HepG2 (cell line): ENCODE results near the gene PSMB2. TPM values are rescaled to one million over a fixed set of nuclear protein-coding genes. Genes with fewer than 3 reads are reported as not detected.

Source experiments
- EED ChIP-seq: sonication (generic); formaldehyde crosslinking; IDR thresholded peaks from 2 replicates; pipeline ENCODE4 v1.5.0; 2020; ENCODE audit warnings: mild to moderate bottlenecking, missing genetic modification reagents
- ETV5 ChIP-seq: IDR thresholded peaks from 2 replicates; pipeline ENCODE4 v1.6.1; 2018; ENCODE audit warnings: missing biosample characterization, missing genetic modification reagents, inconsistent platforms, borderline replicate concordance
- HOXA5 ChIP-seq: sonication (generic); formaldehyde crosslinking; IDR thresholded peaks from 2 replicates; pipeline ENCODE4 v1.4.0; 2020; ENCODE audit warnings: missing genetic modification reagents
- IKZF5 ChIP-seq: IDR thresholded peaks from 2 replicates; pipeline ENCODE4 v1.6.1; 2018; ENCODE audit warnings: missing genetic modification reagents, mild to moderate bottlenecking, missing compliant biosample characterization
- KDM3A ChIP-seq: IDR thresholded peaks from 2 replicates; pipeline ENCODE4 v1.6.1; 2018; ENCODE audit warnings: low read depth, missing compliant biosample characterization
- PHF5A ChIP-seq: IDR thresholded peaks from one replicate; pipeline ENCODE4 v1.6.1; 2018; ENCODE audit warnings: low read depth, missing genetic modification reagents; ENCODE audit not compliant: unreplicated experiment
- RFXAP ChIP-seq: sonication (generic); formaldehyde crosslinking; IDR thresholded peaks from 2 replicates; pipeline ENCODE4 v1.4.0; 2020; ENCODE audit warnings: missing genetic modification reagents, borderline replicate concordance
- TCF12 ChIP-seq, 2 experiments: fragments of 450-650 bp in 1 of 2; sonication (generic) in 1 of 2; formaldehyde crosslinking in 1 of 2; IDR thresholded peaks; 2 replicates each; pipeline versions ENCODE4 v1.6.1 to v1.8.0; 2017 to 2022; ENCODE audit warnings: antibody characterized with exemption in 1 of 2, mild to moderate bottlenecking in 1 of 2, missing genetic modification reagents in 1 of 2, moderate library complexity in 1 of 2
- ZNF264 ChIP-seq: sonication (generic); formaldehyde crosslinking; IDR thresholded peaks from 2 replicates; pipeline ENCODE4 v1.4.0; 2020; ENCODE audit warnings: missing genetic modification reagents
- ZNF30 ChIP-seq: sonication (generic); formaldehyde crosslinking; IDR thresholded peaks from 2 replicates; pipeline ENCODE4 v1.5.0; 2020; ENCODE audit warnings: mild to moderate bottlenecking, missing genetic modification reagents
- ZNF703 ChIP-seq: sonication (generic); formaldehyde crosslinking; IDR thresholded peaks from 2 replicates; pipeline ENCODE4 v1.5.1; 2020; ENCODE audit warnings: missing genetic modification reagents, mild to moderate bottlenecking, moderate library complexity, borderline replicate concordance
- ZNF746 ChIP-seq: sonication (generic); formaldehyde crosslinking; IDR thresholded peaks from 2 replicates; pipeline ENCODE4 v1.8.0; 2022; ENCODE audit warnings: mild to moderate bottlenecking, missing genetic modification reagents
- polyA plus RNA-seq, 8 experiments: library from polyadenylated mRNA; depleted of rRNA in 3 of 8; stranded (reverse) in 7 of 8; unstranded in 1 of 8; fragments of >200 nt; fragmentation: Illumina TruSeq in 4 of 8; extraction: Trizol in 4 of 8; gene quantifications; 2 replicates each; pipeline versions ENCODE4 v1.2.1 to v1.2.3, GENCODE V29; 2011 to 2016; ENCODE audit warnings: low read depth in 4 of 8, missing spikeins in 1 of 8, mixed read lengths in 1 of 8; ENCODE audit not compliant: insufficient read depth in 1 of 8
- total RNA-seq, 5 experiments: library from RNA; depleted of rRNA; stranded (reverse); fragments of >200 nt; fragmentation: Illumina TruSeq; extraction: Trizol; gene quantifications; 2 replicates each; pipeline ENCODE4 v1.2.3, GENCODE V29; 2016; ENCODE audit warnings: low read depth in 1 of 5
- TF ChIP-seq, protein P1 (sequence below): sonication (generic); formaldehyde crosslinking; IDR thresholded peaks from 2 replicates; pipeline ENCODE4 v1.4.0; 2020; ENCODE audit warnings: missing genetic modification reagents
- TF ChIP-seq, protein P2 (sequence below): sonication (generic); formaldehyde crosslinking; IDR thresholded peaks from 2 replicates; pipeline ENCODE4 v1.4.0; 2020; ENCODE audit warnings: mild to moderate bottlenecking, missing genetic modification reagents
- TF ChIP-seq, protein P3 (sequence below): sonication (generic); formaldehyde crosslinking; IDR thresholded peaks from 2 replicates; pipeline ENCODE4 v1.8.1; 2023; ENCODE audit warnings: mild to moderate bottlenecking, missing genetic modification reagents
- TF ChIP-seq, protein P4 (sequence below): sonication (generic); formaldehyde crosslinking; IDR thresholded peaks from 2 replicates; pipeline ENCODE4 v1.8.1; 2023; ENCODE audit warnings: mild to moderate bottlenecking, missing genetic modification reagents
- TF ChIP-seq, protein P5 (sequence below): sonication (generic); formaldehyde crosslinking; IDR thresholded peaks from 2 replicates; pipeline ENCODE4 v1.5.0; 2020; ENCODE audit warnings: mild to moderate bottlenecking, missing genetic modification reagents

The PSMB2 gene
- total and polyA plus RNA-seq, 2 of the 13 experiments (the other 11 are each of a cell fraction or from before 2014, with no cell fraction given): 60.6 to 62.2 TPM

DNA sequence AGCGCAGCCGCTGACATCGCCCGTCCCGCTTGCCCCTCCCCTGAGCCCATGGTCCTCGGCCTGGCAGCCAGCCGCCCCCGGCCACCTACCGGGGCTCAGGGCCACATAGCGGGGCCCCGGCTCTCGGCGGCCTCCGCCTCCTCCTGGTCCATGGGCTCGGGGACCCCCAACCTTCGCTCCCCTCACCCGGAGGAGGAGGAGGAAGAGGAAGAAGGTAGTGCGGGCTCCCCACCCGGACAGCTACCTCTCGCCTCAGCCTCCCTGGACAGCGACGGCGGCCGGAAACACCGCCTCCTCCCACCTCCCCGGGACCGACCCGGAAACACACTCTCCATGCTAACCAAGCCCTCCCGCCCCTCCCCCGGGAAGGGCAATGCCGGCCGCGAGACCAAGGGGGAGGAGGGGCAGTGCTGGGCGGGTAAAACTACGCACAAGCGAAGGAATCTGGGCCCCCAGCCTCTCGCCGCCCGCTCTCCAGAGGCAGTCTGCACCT lies 84.2 kb downstream of the PSMB2 start, which contains the start of gene KIAA0319L (continued):
- TF ChIP-seq RFXAP: no peak; the same call in 1 of the 2 replicates
- TF ChIP-seq ETV5 (CRISPR knock-in tag): peak; percentile 46; the same call in 1 of the 2 replicates
- TF ChIP-seq ZNF264 (CRISPR knock-in tag): no peak
- no peak for TF ChIP-seq HOXA5 (CRISPR knock-in tag)
- TF ChIP-seq ZNF746 (CRISPR knock-in tag): peak; percentile 63; the same call in 1 of the 2 replicates
- 0 out of 2 replicates have a peak, but pooled peaks have one; percentile 79 for TF ChIP-seq ZNF703
- TF ChIP-seq, protein P1, sequence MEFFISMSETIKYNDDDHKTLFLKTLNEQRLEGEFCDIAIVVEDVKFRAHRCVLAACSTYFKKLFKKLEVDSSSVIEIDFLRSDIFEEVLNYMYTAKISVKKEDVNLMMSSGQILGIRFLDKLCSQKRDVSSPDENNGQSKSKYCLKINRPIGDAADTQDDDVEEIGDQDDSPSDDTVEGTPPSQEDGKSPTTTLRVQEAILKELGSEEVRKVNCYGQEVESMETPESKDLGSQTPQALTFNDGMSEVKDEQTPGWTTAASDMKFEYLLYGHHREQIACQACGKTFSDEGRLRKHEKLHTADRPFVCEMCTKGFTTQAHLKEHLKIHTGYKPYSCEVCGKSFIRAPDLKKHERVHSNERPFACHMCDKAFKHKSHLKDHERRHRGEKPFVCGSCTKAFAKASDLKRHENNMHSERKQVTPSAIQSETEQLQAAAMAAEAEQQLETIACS (CRISPR knock-in tag): no peak
- TF ChIP-seq TCF12 (IDR thresholded peaks at IDR 0.05): no peak
- peak; percentile 66; the same call in 1 of the 2 replicates for TF ChIP-seq TCF12 (CRISPR knock-in tag; IDR thresholded peaks at IDR 0.05)
- 0 out of 2 replicates have a peak, but pooled peaks have one; percentile 4 for TF ChIP-seq EED
- TF ChIP-seq, protein P2, sequence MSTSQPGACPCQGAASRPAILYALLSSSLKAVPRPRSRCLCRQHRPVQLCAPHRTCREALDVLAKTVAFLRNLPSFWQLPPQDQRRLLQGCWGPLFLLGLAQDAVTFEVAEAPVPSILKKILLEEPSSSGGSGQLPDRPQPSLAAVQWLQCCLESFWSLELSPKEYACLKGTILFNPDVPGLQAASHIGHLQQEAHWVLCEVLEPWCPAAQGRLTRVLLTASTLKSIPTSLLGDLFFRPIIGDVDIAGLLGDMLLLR (CRISPR knock-in tag): peak; percentile 76; the same call in 1 of the 2 replicates
- no peak for TF ChIP-seq PHF5A (CRISPR knock-in tag)
- TF ChIP-seq, protein P3, sequence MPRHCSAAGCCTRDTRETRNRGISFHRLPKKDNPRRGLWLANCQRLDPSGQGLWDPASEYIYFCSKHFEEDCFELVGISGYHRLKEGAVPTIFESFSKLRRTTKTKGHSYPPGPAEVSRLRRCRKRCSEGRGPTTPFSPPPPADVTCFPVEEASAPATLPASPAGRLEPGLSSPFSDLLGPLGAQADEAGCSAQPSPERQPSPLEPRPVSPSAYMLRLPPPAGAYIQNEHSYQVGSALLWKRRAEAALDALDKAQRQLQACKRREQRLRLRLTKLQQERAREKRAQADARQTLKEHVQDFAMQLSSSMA (CRISPR knock-in tag): no peak
- 0 out of 2 replicates have a peak, but pooled peaks have one; percentile 47 for TF ChIP-seq IKZF5 (CRISPR knock-in tag)
- 0 out of 2 replicates have a peak, but pooled peaks have one; percentile 41 for TF ChIP-seq KDM3A (CRISPR knock-in tag)
- TF ChIP-seq, protein P4, sequence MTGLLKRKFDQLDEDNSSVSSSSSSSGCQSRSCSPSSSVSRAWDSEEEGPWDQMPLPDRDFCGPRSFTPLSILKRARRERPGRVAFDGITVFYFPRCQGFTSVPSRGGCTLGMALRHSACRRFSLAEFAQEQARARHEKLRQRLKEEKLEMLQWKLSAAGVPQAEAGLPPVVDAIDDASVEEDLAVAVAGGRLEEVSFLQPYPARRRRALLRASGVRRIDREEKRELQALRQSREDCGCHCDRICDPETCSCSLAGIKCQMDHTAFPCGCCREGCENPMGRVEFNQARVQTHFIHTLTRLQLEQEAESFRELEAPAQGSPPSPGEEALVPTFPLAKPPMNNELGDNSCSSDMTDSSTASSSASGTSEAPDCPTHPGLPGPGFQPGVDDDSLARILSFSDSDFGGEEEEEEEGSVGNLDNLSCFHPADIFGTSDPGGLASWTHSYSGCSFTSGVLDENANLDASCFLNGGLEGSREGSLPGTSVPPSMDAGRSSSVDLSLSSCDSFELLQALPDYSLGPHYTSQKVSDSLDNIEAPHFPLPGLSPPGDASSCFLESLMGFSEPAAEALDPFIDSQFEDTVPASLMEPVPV: 0 out of 2 replicates have a peak, but pooled peaks have one; percentile 13
- TF ChIP-seq ZNF30 (CRISPR knock-in tag): no peak
- TF ChIP-seq, protein P5, sequence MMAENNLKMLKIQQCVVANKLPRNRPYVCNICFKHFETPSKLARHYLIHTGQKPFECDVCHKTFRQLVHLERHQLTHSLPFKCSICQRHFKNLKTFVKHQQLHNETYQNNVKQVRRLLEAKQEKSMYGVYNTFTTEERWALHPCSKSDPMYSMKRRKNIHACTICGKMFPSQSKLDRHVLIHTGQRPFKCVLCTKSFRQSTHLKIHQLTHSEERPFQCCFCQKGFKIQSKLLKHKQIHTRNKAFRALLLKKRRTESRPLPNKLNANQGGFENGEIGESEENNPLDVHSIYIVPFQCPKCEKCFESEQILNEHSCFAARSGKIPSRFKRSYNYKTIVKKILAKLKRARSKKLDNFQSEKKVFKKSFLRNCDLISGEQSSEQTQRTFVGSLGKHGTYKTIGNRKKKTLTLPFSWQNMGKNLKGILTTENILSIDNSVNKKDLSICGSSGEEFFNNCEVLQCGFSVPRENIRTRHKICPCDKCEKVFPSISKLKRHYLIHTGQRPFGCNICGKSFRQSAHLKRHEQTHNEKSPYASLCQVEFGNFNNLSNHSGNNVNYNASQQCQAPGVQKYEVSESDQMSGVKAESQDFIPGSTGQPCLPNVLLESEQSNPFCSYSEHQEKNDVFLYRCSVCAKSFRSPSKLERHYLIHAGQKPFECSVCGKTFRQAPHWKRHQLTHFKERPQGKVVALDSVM (CRISPR knock-in tag): peak; percentile 87
